ENCODE measurements around the gene AQR.

- no peak for TF ChIP-seq REST (IDR thresholded peaks at IDR 0.05; ENCODE audit: low read depth)
- TF ChIP-seq SIN3A (IDR thresholded peaks at IDR 0.05; ENCODE audit: low read depth) = no peak
- TF ChIP-seq ZBTB33 (IDR thresholded peaks at IDR 0.05; ENCODE audit: extremely low read depth, insufficient replicate concordance, low read length) = no peak
- no peak for TF ChIP-seq POLR2A (IDR thresholded peaks at IDR 0.05; ENCODE audit: borderline replicate concordance, extremely low read depth, insufficient read depth, insufficient read length)
Measured at GRCh38 chr15:34976073-34976472, 6.5 kb upstream of the AQR start.
